Stimulated activated CD4-positive, alpha-beta T cell treated with anti-CD3 and anti-CD28 coated beads, Interleukin-1b, Interleukin-23, amount 100 ng/mL, for 48 hours (primary cell): ENCODE results near the gene NUAK2.

Source experiments
- DNase-seq: peaks from one replicate; pipeline ENCODE4 v3.0.0-alpha.2; 2020

The NUAK2 gene

GRCh38 chr1:205345761-205346160 is 24.2 kb upstream of the NUAK2 start:
- DNase-seq: no peak

DNA sequence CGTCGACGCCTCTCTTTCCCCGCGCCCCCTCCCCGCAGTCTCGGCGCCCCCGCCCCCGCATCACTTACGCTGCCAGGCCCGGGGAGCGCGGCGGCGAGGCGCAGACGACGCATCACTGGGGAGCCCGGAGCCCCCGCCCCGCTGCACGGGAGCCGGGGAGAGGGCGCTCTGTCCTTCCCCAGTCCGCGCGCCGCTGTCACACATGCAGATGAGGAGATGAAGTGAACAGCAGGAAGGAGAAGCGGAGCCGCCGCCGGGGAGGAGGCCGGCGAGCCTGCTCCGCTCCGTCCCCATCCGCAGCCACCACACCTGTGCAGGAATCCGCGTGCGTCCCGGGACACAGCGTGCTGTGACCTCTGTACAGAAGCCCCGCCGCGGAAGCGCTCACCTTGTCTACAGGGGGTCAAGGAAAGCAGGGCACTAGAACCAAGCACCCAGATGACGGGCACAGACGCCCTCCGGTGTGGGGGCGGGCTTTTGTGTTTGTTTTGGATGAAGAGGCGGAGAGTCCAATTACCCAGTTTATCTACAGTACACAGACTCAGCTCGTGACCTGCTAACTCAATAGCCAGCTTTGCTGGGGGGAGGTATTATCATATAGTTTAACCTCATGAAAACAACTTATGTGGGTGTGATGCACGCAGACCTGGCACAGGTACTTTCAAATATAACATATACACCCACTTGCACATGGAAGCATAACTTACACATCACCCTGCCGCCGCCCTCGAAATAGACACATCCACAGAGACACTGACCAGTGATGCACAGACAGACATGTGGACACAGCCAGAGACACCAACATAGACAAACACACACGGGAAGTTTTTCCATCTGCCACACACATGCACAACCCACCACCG is 22.8 kb upstream of the NUAK2 start:
- peak; percentile 24 for DNase-seq

- peak; percentile 23 for DNase-seq
Observed at GRCh38 chr1:205343431-205344065, 22.0 kb upstream of the NUAK2 start.

- DNase-seq: no peak
Observed at GRCh38 chr1:205342986-205343385, 21.4 kb upstream of the NUAK2 start.

DNA sequence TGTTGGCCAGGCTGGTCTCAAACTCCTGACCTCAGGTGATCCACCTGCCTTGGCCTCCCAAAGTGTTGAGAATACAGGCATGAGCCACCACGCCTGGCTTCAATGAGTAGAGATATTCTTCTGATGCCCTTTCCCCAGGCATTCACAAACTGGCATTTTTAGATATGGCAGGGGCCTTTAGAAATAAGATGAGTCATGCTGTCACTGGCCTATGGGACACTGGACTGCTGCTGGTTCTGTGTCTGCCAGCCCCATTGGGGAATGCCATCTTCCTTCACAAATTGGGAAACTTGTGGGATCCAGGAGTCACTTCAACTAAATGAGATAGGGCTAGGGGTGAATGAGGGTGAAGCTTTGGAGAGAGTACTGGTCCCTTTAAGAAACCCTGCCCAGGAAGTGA is 19.1 kb upstream of the NUAK2 start:
- DNase-seq: no peak

DNA sequence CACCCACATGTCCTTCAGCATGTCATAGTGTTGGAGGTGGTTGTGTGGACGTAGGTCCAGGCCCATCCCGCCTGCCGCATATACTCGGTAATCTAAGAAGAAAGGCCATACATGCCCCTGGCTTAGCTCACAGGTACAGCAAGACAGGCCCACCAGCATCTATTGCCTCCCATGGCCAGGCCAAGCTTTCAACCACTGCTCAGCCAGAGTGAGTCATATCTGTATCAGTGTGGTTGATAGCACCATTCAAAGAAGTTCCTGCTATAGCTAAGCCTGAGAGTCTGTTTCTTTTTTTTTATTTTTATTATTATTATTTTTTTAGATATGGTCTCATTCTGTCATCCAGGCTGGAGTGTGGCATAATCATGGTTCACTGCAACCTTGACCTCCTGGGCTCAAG is 18.2 kb upstream of the NUAK2 start:
- no peak for DNase-seq

GRCh38 chr1:205339197-205339702 is 17.7 kb upstream of the NUAK2 start:
- DNase-seq: no peak

- DNase-seq: no peak
Observed at GRCh38 chr1:205338011-205338410, 16.5 kb upstream of the NUAK2 start.

DNA sequence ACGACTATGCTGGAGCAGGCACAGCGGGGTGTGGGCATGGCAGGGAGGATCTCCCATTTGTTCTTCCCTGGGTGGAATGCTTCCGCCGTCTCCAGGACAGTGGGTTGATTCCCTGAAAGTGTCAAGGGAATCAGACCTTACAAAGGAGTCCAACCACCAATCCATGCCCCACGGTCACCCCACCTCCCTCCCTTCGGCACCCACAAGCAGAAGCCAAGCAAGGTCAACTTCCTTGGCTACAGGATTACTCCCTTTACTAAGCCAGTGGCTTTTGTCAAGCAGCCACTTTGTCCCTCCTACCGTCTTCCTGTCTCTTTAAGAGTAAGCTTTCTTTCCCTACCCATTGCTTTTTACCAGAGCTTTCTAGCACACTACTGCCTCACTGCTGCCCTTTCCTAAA is 15.9 kb upstream of the NUAK2 start:
- DNase-seq: no peak

GRCh38 chr1:205335692-205336091 is 14.1 kb upstream of the NUAK2 start:
- peak; percentile 78 for DNase-seq

- DNase-seq: no peak
Observed at GRCh38 chr1:205332015-205332791, 10.7 kb upstream of the NUAK2 start.

- no peak for DNase-seq
Observed at GRCh38 chr1:205330150-205330549, 8.6 kb upstream of the NUAK2 start.

DNA sequence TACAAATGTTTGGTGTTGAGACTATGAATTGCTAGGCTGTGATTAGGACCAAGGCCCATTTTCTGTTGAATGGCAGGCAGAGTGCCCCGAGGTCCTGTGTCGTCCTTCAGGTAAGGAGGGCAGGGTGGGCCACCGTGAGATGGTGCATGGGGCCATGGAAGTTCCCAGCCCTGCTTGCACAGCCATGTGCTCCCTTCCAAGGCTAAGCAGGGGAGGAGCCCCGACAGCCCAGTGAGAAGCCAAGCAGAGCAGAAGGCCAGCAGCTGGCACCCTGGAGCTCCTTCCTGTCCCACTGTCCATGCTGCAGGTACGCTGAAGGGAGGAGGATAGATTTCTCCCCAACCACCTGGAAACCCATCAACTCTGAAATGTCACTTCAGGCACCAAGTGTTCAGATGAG is 8.2 kb upstream of the NUAK2 start:
- no peak for DNase-seq

- no peak for DNase-seq
Observed at GRCh38 chr1:205328476-205328875, 6.9 kb upstream of the NUAK2 start.

DNA sequence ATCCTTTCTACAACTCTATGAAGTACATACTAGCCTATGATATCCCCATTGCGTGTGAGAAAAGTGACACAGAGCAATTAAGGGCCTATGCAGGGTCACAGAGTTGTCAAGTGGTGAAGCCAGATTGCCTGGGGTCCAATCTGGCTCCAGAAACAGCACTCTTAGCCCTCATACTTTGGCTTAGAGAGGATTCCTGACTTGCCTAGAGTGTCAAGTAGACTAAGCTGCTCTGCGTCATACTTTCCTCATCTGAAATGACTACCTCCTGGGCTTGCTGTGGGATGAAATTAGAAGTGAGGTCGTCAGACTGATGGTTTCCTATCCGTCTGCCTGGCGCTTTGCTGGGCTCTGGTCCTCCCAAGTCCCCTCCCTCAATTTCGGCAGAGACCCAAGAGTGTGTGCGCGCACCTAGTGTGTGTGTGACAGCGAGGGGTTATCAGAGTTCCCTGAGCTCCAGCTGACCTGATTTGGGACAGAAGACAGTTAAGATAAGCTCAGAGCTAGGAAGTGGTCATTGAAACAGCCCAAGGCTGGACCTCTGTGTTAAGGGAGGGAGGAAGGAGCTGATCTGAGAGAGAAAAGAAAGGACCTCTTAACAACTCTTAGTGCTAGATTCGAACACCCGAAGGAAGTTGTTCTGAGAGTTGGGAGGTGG is 5.4 kb upstream of the NUAK2 start:
- DNase-seq: no peak

DNA sequence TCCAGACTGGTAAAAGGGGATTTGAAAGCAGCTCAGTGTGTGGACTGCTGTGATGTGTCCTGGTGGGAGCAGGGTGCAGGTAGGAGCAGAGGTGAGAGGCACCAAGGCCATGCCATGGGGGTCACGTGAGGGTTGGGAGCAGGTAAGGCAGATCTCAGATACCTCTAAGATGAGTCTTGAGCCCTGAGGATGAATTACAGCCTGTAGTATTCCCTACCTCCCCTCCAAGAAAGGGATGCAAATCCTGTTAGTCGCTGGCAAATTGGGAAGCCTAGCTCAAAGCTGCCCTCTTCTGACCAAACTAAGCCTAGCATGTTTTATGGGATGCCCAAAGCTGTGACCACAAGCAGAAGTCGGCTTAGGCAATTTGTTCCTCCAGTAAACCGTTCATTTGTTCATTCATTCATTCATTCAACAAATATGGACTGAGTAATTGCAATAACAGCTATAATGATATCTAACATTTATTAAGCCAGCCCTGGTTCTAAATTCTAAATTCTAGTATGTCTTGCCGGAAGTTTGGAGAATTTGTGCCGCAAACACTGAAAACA is 3.9 kb upstream of the NUAK2 start:
- peak; percentile 28 for DNase-seq

DNA sequence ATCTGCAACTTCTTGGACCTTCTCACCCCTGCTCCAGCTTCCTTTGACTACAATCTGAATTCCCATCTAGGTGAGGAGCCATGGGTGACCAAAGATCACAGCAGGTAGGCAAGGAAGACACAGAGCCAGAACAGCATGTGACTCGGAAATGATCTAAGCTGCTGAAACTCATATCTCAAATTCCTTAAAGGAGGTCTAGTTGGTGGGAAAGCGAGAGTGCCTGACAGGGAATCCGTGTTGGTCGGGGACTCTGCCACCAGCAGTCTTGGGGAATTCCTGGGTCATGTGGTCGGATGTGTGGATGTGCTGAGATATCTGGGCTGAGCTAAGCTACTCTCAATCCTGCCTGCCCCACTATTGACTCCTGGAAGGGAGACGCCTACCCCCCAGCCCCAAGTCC is 3.2 kb upstream of the NUAK2 start:
- no peak for DNase-seq

DNA sequence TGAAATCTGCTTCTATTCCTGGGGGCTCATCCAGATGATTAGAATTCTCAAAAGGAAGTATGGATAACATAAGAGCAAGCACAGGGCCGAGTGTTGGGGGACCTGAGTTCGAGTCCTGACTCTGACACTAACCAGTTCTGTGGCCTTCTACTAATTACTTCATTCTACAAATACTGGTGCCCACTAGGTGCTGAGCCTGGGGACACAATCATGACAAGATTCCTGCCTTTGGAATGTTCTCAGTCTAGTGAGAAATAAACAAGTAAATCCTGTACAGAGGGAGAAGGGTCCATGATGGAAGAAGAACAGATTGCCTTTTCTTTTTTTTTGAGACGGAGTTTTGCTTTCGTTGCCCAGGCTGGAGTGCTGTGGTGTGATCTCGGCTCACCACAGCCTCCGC is 2.2 kb upstream of the NUAK2 start:
- DNase-seq: no peak

DNA sequence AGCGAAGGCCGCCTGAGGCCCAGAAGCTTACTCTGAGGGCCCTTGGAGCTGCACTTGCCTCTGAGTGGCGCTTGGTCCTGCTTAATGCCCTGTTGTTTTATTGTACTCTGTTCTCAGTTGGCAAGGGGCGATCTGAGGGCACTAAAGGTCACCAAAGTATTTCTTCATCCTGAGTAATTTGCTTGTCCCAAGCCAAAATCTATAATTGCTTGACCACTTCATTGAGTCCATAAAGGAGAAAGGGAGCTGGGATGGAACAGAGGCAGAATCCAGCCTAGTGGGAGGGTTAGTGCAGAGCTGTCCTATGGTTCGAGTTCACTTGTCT is 376 bp upstream of the NUAK2 start:
- DNase-seq: no peak

GRCh38 chr1:205319081-205320018 is 2.2 kb downstream of the NUAK2 start:
- DNase-seq: peak; percentile 25

DNA sequence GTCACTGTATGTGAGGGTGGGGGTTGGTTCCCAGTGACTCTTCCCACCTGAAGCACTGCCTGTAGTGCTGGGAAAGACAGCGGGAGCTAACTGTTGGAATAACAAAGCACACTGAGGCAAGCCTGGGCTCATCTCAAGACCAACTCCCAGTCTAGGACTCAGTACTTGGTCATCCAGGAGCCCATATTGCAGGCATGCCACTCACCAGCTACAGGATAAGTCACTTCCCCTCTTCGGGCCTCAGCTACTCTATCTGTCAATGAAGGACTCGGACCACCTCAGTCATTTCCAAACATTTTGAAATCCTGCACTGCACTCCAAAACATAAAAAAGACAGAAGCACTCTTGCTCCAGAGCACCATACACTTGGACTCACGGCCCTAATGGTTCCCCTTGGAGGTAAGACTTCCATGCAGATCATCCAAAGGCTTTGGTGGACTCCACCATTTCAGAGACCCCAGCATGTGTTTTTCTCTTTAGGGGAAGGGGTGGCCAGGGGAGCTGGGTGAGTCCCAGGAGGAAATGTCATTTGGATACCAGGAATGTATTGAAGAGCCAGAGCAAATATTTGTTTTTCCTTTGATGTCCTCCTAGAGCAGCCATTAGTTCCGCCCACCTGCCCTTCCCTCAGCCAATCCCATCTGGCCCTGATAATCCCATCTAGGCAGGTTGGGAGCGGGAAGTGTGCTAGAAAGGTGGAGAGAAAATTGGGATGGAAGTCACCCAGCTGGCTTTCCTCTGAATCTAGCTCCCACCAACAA is 3.1 kb downstream of the NUAK2 start:
- no peak for DNase-seq
